ENCODE results near the gene PHF19.

The PHF19 gene

GRCh38 chr9:120876842-120877240, at the start of gene PHF19:
Gene PHF19 (minus strand): TSS chr9:120877188. CDS start chr9:120874741, 2,447 bp downstream.
- in situ Hi-C loops (cut with HindIII; ENCODE audit: low sequenced_read_pairs), result loop anchor here (5.0 kb wide), 1 partner anchor 50 kb away; the partner anchor contains the start of gene TRAF1

- in situ Hi-C loops (cut with HindIII; ENCODE audit: low sequenced_read_pairs), result loop anchor here (5.0 kb wide), 1 partner anchor 49 kb away; the partner anchor contains the start of gene PHF19
These were observed 49.5 kb upstream of the PHF19 start, which contains the start of gene TRAF1 for GRCh38 chr9:120926397-120926928. Gene TRAF1 (minus strand): TSS chr9:120926796. CDS start chr9:120926075, 721 bp downstream.

GRCh38 chr9:120925535-120926396, 48.8 kb upstream of the PHF19 start:
- in situ Hi-C loops (cut with HindIII; ENCODE audit: low sequenced_read_pairs), result loop anchor here (5.0 kb wide), 1 partner anchor 48 kb away; the partner anchor contains the start of gene PHF19

- in situ Hi-C loops (cut with HindIII; ENCODE audit: low sequenced_read_pairs), result loop anchor here (5.0 kb wide), 1 partner anchor 48 kb away; the partner anchor contains the start of gene PHF19
These were observed 47.9 kb upstream of the PHF19 start for GRCh38 chr9:120924698-120925534.

- in situ Hi-C loops (cut with HindIII; ENCODE audit: low sequenced_read_pairs), result no loop called here
These were observed 46.8 kb upstream of the PHF19 start for GRCh38 chr9:120923620-120924328.

GRCh38 chr9:120922404-120923195, 45.6 kb upstream of the PHF19 start:
- in situ Hi-C loops (cut with HindIII; ENCODE audit: low sequenced_read_pairs), result no loop called here

- in situ Hi-C loops (cut with HindIII; ENCODE audit: low sequenced_read_pairs), result no loop called here
These were observed 44.7 kb upstream of the PHF19 start for GRCh38 chr9:120921661-120922181.

- in situ Hi-C loops (cut with HindIII; ENCODE audit: low sequenced_read_pairs), result no loop called here
These were observed 43.8 kb upstream of the PHF19 start for GRCh38 chr9:120920806-120921178.

GRCh38 chr9:120919843-120920805, 43.1 kb upstream of the PHF19 start:
- in situ Hi-C loops (cut with HindIII; ENCODE audit: low sequenced_read_pairs), result no loop called here

- in situ Hi-C loops (cut with HindIII; ENCODE audit: low sequenced_read_pairs), result no loop called here
These were observed 42.2 kb upstream of the PHF19 start for GRCh38 chr9:120918931-120919842.

GRCh38 chr9:120917929-120918762, 41.2 kb upstream of the PHF19 start:
- in situ Hi-C loops (cut with HindIII; ENCODE audit: low sequenced_read_pairs), result no loop called here

GRCh38 chr9:120916991-120917880, 40.2 kb upstream of the PHF19 start:
- in situ Hi-C loops (cut with HindIII; ENCODE audit: low sequenced_read_pairs), result no loop called here

GRCh38 chr9:120916588-120916987, 39.6 kb upstream of the PHF19 start:
- in situ Hi-C loops (cut with HindIII; ENCODE audit: low sequenced_read_pairs), result no loop called here

GRCh38 chr9:120915854-120916470, 39.0 kb upstream of the PHF19 start:
- in situ Hi-C loops (cut with HindIII; ENCODE audit: low sequenced_read_pairs), result no loop called here

- in situ Hi-C loops (cut with HindIII; ENCODE audit: low sequenced_read_pairs), result no loop called here
These were observed 38.0 kb upstream of the PHF19 start for GRCh38 chr9:120914953-120915352.
